Fibroblast of lung (primary cell): ENCODE data around the gene NUP37. TPM values are rescaled to one million over a fixed set of nuclear protein-coding genes. Genes with fewer than 3 reads are reported as not detected.
"Not testable (repeated sequence)": the region's sequence is repeated elsewhere in the genome, so short reads cannot be mapped to it uniquely, and the experiment has no call there.

Experiments
- DNase-seq, 2 donors: peaks; one replicate each; pipeline versions ENCODE4 v3.0.0 to v3.0.0-alpha.2; 2010; ENCODE audit warnings: low read depth in 2 of 2
- H2AFZ ChIP-seq: 2 replicates; pipeline ENCODE4 v1.5.1; 2012; ENCODE audit warnings: low read length, control low read depth, inconsistent platforms
- H3K27ac ChIP-seq: 2 replicates; pipeline ENCODE4 v1.5.1; 2011; ENCODE audit warnings: low read length, control low read depth; ENCODE audit not compliant: insufficient read depth
- H3K27me3 ChIP-seq: 2 replicates; pipeline ENCODE4 v1.5.1; 2011; ENCODE audit warnings: mild to moderate bottlenecking, low read length; ENCODE audit not compliant: control insufficient read depth, insufficient read depth
- H3K36me3 ChIP-seq: 2 replicates; pipeline ENCODE4 v1.5.1; 2011; ENCODE audit warnings: low read length; ENCODE audit not compliant: control insufficient read depth, insufficient read depth
- H3K4me1 ChIP-seq: 2 replicates; pipeline ENCODE4 v1.5.1; 2011; ENCODE audit warnings: low read length; ENCODE audit not compliant: control insufficient read depth, insufficient read depth; ENCODE audit errors: extremely low read depth
- H3K4me2 ChIP-seq: 2 replicates; pipeline ENCODE4 v1.5.1; 2011; ENCODE audit warnings: low read length, control low read depth; ENCODE audit not compliant: insufficient read depth; ENCODE audit errors: extremely low read depth
- H3K4me3 ChIP-seq, 4 experiments: fragments of 200-600 bp in 1 of 4; sonication (generic) in 1 of 4; replicated peaks in 1 of 4; 2 replicates each; pipeline ENCODE4 v1.5.1; 2011 to 2016; ENCODE audit warnings: low read length in 4 of 4, low read depth in 3 of 4, mild to moderate bottlenecking in 3 of 4, control low read depth in 2 of 4, inconsistent platforms in 1 of 4, mixed read lengths in 1 of 4; ENCODE audit not compliant: insufficient read depth in 1 of 4; ENCODE audit errors: control extremely low read depth in 1 of 4
- H3K79me2 ChIP-seq: 2 replicates; pipeline ENCODE4 v1.5.1; 2012; ENCODE audit warnings: mild to moderate bottlenecking, low read length, inconsistent platforms; ENCODE audit not compliant: control insufficient read depth, insufficient read depth
- H3K9ac ChIP-seq: 2 replicates; pipeline ENCODE4 v1.5.1; 2011; ENCODE audit warnings: mild to moderate bottlenecking, low read length, control low read depth; ENCODE audit not compliant: insufficient read depth
- H3K9me3 ChIP-seq: 2 replicates; pipeline ENCODE4 v1.5.1; 2012; ENCODE audit warnings: low read depth, low read length; ENCODE audit not compliant: control insufficient read depth, insufficient read depth
- H4K20me1 ChIP-seq: 2 replicates; pipeline ENCODE4 v1.5.1; 2011; ENCODE audit warnings: low read length; ENCODE audit not compliant: control insufficient read depth, insufficient read depth; ENCODE audit errors: extremely low read depth
- EZH2 ChIP-seq: IDR thresholded peaks from 2 replicates; pipeline ENCODE4 v1.5.1; 2012; ENCODE audit warnings: low read length, control low read depth, mild to moderate bottlenecking; ENCODE audit errors: missing control alignments
- polyA plus RNA-seq, 2 donors: library from polyadenylated mRNA; depleted of rRNA in 1 of 2; stranded (reverse) in 1 of 2; unstranded in 1 of 2; fragments of >200 nt; gene quantifications; 2 replicates each; pipeline ENCODE4 v1.2.1, GENCODE V29; 2011 to 2012; ENCODE audit warnings: missing spikeins in 1 of 2
- total RNA-seq: library from RNA; depleted of rRNA; stranded (reverse); fragments of >200 nt; gene quantifications from 2 replicates; pipeline ENCODE4 v1.2.1, GENCODE V29; 2014
- TF ChIP-seq, protein P1 (sequence below), 2 donors: IDR thresholded peaks in 1 of 2; conservative IDR thresholded peaks in 1 of 2; 1 replicate in 1 of 2; 2 replicates in 1 of 2; pipeline ENCODE4 v1.5.1; 2011 to 2012; ENCODE audit warnings: low read length in 2 of 2, control low read depth in 1 of 2, inconsistent platforms in 1 of 2, low read depth in 1 of 2, mild to moderate bottlenecking in 1 of 2

Gene NUP37
- total and polyA plus RNA-seq, 2 donors (not counting 1 experiment from before 2014, with no cell fraction given) = 38.3 to 61.9 TPM

DNA sequence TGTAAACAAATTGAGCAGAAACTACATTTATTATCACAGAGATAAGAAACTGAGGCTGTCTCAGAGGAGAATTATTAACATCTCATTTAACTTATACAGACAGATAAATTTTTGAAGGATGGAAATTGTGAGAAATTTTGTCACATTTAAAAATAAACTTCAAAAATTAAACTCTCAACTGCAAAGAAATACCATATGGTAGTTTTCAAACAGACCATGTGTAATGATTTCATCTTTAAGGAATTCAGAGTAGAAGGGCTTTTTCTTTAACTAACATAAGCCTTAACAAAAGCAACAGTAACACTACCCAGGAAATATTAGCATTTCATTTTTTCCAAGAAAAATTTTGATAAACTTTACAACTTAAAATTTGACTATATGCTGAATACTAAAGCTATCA, 26.6 kb downstream of the NUP37 start:
- H2AFZ ChIP-seq = no peak overlapping the region
- H3K36me3 ChIP-seq = peaks cover 2% of the 10 kb centered on the region
- no peaks in the 10 kb centered on the region for H3K79me2 ChIP-seq
- H3K27me3 ChIP-seq = no peaks in the 10 kb centered on the region
- DNase-seq = peak; percentile 53 to 63
- peak overlapping the region; percentile 48 for H3K4me2 ChIP-seq
- TF ChIP-seq, protein P1, sequence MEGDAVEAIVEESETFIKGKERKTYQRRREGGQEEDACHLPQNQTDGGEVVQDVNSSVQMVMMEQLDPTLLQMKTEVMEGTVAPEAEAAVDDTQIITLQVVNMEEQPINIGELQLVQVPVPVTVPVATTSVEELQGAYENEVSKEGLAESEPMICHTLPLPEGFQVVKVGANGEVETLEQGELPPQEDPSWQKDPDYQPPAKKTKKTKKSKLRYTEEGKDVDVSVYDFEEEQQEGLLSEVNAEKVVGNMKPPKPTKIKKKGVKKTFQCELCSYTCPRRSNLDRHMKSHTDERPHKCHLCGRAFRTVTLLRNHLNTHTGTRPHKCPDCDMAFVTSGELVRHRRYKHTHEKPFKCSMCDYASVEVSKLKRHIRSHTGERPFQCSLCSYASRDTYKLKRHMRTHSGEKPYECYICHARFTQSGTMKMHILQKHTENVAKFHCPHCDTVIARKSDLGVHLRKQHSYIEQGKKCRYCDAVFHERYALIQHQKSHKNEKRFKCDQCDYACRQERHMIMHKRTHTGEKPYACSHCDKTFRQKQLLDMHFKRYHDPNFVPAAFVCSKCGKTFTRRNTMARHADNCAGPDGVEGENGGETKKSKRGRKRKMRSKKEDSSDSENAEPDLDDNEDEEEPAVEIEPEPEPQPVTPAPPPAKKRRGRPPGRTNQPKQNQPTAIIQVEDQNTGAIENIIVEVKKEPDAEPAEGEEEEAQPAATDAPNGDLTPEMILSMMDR (conservative IDR thresholded peaks at IDR 0.05 in 1 of 2, IDR thresholded peaks at IDR 0.05 in 1 of 2; ENCODE audit: low read depth in 1 of 2, low read length in 2 of 2) = no peak
- TF ChIP-seq EZH2 = no peak
- H3K9me3 ChIP-seq = no peaks in the 10 kb centered on the region
- H3K27ac ChIP-seq = peak overlapping the region; percentile 9
- no peak overlapping the region for H3K9ac ChIP-seq
- no peak overlapping the region for H3K4me3 ChIP-seq
- no peaks in the 10 kb centered on the region for H4K20me1 ChIP-seq
- peaks cover 4% of the 10 kb centered on the region for H3K4me1 ChIP-seq

DNA sequence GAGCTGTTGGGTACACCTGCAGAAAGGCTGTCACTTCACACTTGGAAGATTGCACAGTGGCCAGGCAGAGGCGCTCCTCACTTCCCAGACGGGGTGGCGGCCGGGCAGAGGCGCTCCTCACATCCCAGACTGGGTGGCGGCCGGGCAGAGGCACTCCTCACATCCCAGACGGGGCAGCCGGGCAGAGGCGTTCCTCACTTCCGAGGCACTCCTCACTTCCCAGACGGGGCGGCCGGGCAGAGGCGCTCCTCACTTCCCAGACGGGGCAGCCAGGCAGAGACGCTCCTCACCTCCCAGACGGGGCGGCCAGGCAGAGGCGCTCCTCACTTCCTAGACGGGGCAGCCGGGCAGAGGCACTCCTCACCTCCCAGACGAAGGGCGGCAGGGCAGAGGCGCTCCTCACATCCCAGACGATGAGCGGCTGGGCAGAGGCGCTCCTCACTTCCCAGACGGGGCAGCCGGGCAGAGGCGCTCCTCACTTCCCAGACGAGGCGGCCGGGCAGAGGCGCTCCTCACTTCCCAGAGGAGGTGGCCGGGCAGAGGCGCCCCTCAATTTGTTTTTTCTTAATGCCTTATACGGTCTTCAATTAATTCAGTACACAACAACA, 30.6 kb downstream of the NUP37 start:
- H3K9ac ChIP-seq, DNase-seq, H3K4me3 ChIP-seq, H3K27ac ChIP-seq, H3K4me1 ChIP-seq, H3K9me3 ChIP-seq, H3K4me2 ChIP-seq, H3K27me3 ChIP-seq, H3K36me3 ChIP-seq, H4K20me1 ChIP-seq, H3K79me2 ChIP-seq, H2AFZ ChIP-seq: not testable (repeated sequence)

DNA sequence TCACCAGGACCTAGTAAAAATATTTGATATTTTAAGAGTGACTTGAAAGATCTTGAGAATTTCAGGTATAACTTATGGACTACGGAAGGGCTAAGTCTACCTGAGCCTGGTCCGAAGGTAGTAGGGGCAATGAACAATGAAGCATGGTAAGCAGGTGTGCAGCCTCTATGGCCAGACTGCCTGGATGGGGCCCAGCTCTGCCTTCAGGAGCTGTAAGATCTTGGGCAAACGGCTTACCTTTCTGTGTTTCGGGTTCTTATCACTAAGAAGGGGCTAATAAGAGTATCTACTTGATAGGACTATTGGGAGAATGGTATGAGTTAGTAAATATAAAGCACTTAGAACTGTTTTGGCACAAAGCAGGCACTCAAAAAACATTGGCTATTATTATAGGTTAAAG, 39.1 kb downstream of the NUP37 start:
- no peak for DNase-seq
- TF ChIP-seq EZH2 = no peak
- TF ChIP-seq, protein P1 (conservative IDR thresholded peaks at IDR 0.05 in 1 of 2, IDR thresholded peaks at IDR 0.05 in 1 of 2; ENCODE audit: low read depth in 1 of 2, low read length in 2 of 2) = no peak
- Histone ChIP-seq H3K36me3 (peaks cover 2% of the 10 kb centered on the region), H3K4me1 (no peaks in the 10 kb centered on the region), H3K27me3 (no peaks in the 10 kb centered on the region), H3K9me3 (no peaks in the 10 kb centered on the region), H3K9ac (no peak overlapping the region), H4K20me1 (no peaks in the 10 kb centered on the region), H3K27ac (no peak overlapping the region), H3K4me2 (no peak overlapping the region), H2AFZ (no peak overlapping the region), H3K4me3 (no peak overlapping the region), H3K79me2 (no peaks in the 10 kb centered on the region)

DNA sequence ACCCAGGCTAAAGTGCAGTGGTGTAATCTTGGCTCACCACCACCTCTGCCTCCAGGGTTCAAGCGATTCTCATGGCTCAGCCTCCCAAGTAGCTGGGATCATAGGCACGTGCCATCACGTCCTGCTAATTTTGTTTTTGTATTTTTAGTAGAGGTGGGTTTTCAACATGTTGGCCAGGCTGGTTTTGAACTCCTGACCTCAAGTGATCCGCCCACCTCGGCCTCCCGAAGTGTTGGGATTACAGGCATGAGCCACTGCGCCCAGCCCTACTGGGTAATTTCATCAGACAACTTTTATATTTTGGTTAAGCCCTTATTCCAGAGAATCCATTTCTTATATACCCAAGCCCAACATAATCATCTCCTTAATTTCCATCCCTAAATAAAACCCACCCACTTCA, 47.8 kb downstream of the NUP37 start:
- H3K9me3 ChIP-seq, H3K4me2 ChIP-seq, DNase-seq, H2AFZ ChIP-seq, H3K27ac ChIP-seq, H3K36me3 ChIP-seq, H3K4me3 ChIP-seq, H4K20me1 ChIP-seq, H3K79me2 ChIP-seq, H3K4me1 ChIP-seq, H3K9ac ChIP-seq, H3K27me3 ChIP-seq: not testable (repeated sequence)
